ENCODE results near the gene EFNB3.

DNA sequence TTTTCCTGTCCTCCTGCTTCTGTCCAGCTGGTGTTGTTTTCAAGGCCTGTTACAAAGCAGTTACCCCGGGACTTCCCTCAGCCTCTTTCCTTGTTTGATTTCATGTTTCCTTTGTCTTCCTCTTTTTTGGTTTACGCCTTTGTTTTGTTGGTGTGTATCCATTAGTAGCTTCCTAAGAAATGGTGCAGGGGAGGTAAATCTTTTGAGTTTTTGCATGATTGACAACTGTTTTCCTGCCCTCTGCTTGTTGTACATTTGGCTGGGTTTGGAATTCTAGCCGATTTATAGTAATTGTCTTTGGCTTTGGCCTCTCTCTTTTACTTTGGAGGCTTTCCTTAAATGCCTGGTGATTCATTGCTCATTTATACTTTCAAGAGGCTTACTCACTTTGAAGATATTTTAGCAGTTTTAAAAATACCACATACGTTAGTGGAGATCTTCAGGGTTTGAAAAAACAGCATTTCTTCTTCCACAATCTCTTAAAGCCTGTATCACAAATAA lies 45.4 kb downstream of the EFNB3 start:
- TF ChIP-seq RAD21 (IDR thresholded peaks at IDR 0.05; ENCODE audit: insufficient read depth, low read depth, low read length) (no peak), POLR2A (IDR thresholded peaks at IDR 0.05; ENCODE audit: low read depth, low read length) (no peak)
- TF ChIP-seq, protein P1, sequence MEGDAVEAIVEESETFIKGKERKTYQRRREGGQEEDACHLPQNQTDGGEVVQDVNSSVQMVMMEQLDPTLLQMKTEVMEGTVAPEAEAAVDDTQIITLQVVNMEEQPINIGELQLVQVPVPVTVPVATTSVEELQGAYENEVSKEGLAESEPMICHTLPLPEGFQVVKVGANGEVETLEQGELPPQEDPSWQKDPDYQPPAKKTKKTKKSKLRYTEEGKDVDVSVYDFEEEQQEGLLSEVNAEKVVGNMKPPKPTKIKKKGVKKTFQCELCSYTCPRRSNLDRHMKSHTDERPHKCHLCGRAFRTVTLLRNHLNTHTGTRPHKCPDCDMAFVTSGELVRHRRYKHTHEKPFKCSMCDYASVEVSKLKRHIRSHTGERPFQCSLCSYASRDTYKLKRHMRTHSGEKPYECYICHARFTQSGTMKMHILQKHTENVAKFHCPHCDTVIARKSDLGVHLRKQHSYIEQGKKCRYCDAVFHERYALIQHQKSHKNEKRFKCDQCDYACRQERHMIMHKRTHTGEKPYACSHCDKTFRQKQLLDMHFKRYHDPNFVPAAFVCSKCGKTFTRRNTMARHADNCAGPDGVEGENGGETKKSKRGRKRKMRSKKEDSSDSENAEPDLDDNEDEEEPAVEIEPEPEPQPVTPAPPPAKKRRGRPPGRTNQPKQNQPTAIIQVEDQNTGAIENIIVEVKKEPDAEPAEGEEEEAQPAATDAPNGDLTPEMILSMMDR (IDR thresholded peaks at IDR 0.05 in 2 of 3, conservative IDR thresholded peaks at IDR 0.05 in 1 of 3; ENCODE audit: control insufficient read depth in 2 of 3, extremely low read depth in 1 of 3, insufficient read depth in 1 of 3, low read depth in 3 of 3, low read length in 3 of 3), result no peak
